Gastroesophageal sphincter (tissue), 3 donors: ENCODE data around the gene CERS4.

Source experiments
- POLR2A ChIP-seq, 2 donors: fragments of 450-650 bp; IDR thresholded peaks; one replicate each; pipeline ENCODE4 v1.6.1; 2017; ENCODE audit warnings: antibody characterized with exemption in 2 of 2, mild to moderate bottlenecking in 2 of 2, moderate library complexity in 1 of 2
- POLR2AphosphoS5 ChIP-seq: sonication (generic); formaldehyde crosslinking; IDR thresholded peaks from one replicate; pipeline ENCODE4 v1.6.1; 2017; ENCODE audit warnings: antibody characterized with exemption
- TF ChIP-seq, protein P1 (sequence below), 4 experiments: fragments of 200-600 bp in 2 of 4; fragments of 450-650 bp in 2 of 4; sonication (generic) in 1 of 4; IDR thresholded peaks; one replicate each; pipeline ENCODE4 v1.5.1; 2017 to 2019; ENCODE audit warnings: antibody characterized with exemption in 4 of 4, mild to moderate bottlenecking in 2 of 4, moderate library complexity in 2 of 4

DNA sequence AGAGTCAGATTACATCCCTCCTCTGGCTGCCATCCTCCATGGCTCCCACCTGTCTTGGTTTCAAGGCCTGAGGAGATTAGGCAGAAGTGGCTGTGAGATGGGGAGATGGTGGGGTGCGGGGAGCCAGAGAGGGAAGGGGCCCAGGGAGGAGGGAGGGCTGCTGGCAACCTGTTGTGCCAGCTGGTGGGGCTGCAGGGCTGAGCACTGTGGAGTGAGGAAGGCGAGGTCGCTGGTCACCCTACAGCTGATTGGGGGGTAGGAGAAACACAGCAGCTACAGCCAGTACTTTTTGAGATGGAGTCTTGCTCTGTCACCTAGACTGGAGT, 50.7 kb downstream of the CERS4 start:
- TF ChIP-seq, protein P1, sequence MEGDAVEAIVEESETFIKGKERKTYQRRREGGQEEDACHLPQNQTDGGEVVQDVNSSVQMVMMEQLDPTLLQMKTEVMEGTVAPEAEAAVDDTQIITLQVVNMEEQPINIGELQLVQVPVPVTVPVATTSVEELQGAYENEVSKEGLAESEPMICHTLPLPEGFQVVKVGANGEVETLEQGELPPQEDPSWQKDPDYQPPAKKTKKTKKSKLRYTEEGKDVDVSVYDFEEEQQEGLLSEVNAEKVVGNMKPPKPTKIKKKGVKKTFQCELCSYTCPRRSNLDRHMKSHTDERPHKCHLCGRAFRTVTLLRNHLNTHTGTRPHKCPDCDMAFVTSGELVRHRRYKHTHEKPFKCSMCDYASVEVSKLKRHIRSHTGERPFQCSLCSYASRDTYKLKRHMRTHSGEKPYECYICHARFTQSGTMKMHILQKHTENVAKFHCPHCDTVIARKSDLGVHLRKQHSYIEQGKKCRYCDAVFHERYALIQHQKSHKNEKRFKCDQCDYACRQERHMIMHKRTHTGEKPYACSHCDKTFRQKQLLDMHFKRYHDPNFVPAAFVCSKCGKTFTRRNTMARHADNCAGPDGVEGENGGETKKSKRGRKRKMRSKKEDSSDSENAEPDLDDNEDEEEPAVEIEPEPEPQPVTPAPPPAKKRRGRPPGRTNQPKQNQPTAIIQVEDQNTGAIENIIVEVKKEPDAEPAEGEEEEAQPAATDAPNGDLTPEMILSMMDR (IDR thresholded peaks at IDR 0.05) = no peak
- TF ChIP-seq POLR2AphosphoS5 = no peak
- no peak for TF ChIP-seq POLR2A (IDR thresholded peaks at IDR 0.05)
